Medulla oblongata (tissue), 1 donor: ENCODE results near the gene RAB11FIP4.
"Not testable (repeated sequence)": the region's sequence is repeated elsewhere in the genome, so short reads cannot be mapped to it uniquely, and the experiment has no call there.

Experiments used
- DNase-seq: peaks from one replicate; pipeline ENCODE4 v3.0.0-alpha.2; 2015; ENCODE audit errors: extremely low spot score

The RAB11FIP4 gene

GRCh38 chr17:31431852-31432658 lies 40.6 kb downstream of the RAB11FIP4 start:
- no peak for DNase-seq

DNA sequence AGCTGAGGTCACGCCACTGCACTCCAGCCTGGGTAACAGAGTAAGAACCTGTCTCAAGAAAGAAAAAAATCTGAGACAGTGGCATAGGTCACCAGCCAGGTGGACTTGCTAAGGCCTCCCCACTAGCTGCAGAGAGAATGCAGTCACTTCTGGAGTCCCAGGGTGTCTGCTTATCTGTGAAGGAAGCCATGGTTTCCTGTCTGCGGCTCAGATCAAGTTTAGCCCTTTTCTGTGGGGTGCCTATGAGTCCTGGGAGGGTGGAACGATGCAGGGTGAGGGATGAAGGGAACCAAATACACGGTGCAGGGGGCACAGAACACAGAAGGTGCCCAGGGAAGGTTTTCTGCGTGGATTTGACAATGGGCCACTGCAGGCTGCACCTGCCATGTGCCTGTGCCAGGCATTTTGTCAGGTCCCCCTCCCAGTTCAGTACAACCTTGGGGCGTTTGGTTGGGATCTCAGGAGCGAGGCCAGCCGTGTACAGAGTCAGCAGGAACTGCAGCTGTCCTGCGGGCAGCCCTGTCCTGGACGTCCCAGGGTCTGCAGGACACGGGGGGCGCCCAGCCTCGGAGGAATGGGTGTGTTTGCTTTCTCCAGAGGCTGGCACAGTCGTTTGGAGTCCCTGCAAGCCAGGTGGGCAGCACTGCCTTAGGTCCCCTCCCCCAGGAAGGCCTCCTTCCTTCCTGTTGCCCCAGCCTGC lies 41.8 kb downstream of the RAB11FIP4 start:
- no peak for DNase-seq

DNA sequence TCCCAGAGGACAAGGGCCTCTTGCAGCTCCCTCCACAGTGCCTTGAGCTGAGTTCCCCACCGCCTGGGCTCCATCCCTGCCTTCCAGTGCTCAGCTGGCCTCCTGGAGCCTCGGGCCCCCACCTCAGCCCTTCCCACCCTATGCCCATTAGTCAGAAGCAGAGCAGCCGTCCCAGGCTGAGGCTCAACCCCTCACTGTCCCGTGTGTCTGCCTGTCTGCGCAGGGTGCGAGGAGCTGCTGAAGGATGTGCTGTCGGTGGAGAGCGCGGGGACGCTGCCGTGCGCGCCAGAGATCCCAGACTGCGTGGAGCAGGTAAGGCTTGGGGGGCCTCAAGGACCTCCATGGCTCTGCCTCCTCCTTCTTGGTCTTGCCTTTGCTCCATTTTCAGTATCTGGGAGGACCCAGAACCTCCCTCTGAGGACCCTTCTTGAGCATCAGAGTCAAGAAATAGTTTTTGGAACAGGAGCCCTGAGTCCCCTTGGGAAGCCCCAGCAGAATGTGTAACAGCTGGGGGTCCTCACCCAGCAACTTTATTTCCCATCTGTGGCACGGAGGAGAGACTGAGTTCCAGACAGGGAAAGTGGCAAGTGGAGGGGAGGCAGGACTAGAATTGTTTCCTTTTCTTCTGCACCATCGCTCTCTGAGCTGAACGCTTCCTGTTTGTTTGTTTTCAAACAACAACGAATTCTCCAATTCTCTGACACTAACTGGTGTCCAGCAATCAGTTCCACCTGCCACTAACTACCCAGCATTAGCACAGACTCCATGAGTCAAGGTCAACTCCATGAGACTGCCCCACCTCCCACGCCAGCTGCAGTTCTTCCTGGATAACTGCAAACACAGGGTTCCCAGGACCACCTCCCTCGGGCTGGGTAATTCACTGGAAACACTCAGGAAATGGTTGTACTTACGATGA lies 42.6 kb downstream of the RAB11FIP4 start:
- no peak for DNase-seq

DNA sequence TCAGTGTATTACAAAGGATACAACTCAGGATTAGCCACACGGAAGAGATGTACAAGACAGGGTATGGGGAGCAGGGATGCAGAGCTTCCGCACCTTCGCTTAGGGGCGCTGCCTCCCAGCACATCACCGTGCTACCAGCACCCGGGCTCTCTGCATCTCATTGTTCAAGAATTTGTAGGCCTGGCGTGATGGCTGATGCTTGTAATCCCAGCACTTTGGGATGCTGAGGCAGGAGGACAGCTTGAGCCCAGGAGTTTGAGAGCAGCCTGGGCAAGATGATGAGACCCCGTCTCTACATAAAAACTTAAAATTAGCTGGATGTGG lies 43.2 kb downstream of the RAB11FIP4 start:
- DNase-seq = no peak

- DNase-seq = no peak
These were observed 44.1 kb downstream of the RAB11FIP4 start for GRCh38 chr17:31435581-31435980.

DNA sequence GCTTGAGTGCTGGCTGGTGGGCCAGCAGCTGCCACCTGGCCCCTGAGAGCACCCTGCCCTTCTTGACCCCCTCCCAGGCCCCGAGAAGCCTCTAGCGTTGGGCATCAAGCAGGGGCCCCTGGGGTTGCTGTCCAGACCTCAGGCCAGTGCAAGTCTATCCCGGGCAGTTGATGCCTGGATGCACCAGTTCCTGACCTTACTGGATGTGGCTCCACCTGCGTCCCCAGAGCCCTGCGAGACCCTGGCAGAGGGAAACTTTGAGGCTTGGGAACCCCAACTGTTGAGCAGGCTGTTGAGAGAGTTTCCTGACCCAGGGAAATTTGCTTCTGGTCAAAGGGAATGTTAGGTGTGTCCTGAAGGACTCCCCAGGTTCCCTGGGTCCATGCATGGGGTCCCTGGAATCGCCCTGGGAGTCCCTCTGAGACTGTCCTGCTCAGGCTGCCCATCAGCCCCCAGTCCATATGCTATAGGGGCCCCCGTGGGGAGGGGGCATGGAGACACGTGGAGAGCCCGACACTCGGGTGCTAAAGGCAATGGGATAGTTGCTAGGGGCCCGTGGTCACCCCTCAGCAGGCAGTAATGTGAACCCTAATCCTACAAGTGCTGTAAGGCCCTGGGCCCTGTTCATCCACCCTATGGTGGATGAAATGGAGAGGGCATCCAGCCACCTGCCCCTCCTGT lies 46.4 kb downstream of the RAB11FIP4 start:
- DNase-seq = no peak

DNA sequence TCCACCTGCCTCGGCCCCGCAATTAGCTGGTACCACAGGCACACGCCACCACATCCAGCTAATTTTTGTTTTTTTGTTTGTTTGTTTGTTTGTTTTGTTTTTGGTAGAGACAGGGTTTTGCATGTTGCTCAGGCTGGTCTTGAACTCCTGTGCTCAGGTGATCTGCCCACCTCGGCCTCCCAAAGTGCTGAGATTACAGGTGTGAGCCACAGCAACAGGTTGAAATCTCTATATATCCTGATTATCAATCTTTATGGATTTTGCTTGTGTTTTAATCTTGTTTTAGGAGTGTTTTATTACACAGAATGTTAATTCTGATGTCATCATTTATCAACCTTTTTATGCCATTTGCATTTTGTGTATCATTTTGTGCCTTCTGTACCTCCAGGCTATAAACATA lies 48.2 kb downstream of the RAB11FIP4 start:
- DNase-seq = no peak

DNA sequence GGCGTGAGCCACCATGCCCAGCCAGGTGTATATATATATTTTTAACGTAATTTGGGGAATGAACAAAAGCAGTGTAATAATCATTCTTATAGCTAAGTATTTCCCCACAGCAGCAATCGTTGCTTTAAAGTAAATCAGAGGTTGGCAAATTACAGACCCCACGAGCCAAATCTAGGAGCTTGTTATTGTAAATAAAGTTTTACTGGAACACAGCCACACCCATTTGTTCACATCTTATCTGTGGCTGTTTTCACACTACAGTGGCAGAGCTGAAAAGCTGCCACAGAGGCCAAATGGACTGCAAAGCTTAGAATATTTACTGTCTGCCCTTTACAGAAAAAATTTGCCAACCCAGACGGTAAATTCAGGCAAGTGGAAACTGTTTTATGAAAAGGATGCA lies 50.8 kb downstream of the RAB11FIP4 start:
- no peak for DNase-seq

GRCh38 chr17:31442856-31443255 lies 51.4 kb downstream of the RAB11FIP4 start:
- DNase-seq = not testable (repeated sequence)

DNA sequence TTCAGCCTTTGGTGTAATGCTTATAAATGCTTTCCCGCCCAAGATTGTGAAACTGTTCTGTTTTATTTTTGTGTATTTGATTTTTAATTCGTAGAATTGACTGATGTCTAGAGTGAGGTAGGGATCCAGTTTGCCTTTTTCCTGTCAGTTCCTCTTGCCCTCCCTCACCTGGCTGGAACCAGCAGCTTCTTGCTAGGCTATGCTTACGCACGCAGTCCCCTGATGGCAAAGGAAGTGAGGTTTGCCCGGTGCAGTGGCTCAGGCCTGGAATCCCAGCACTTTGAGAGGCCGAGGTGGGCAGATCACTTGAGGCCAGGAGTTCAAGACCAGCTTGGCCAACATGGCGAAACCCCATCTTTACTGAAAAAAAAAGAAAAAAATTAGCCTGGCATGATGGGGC lies 51.9 kb downstream of the RAB11FIP4 start:
- DNase-seq = no peak

DNA sequence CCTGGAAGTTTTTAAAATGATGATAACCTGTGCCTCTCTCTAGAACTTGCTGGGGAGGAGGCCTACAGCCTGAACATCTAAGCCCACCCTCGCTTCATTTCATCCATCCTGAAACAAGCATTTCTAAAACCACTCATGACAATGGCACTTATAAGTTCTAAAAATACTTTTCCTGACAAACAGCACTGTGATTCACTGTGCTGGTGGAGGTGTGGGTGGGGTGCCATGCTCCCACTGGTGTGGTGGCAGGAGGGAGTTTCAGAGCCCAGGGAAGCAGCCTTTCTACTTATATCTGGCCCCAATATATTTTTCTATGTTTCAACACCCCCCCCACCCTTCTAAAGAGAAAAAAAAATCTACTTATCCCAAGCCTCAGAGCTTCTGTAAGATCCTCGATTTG lies 52.6 kb downstream of the RAB11FIP4 start:
- no peak for DNase-seq

GRCh38 chr17:31446195-31446967 lies 54.9 kb downstream of the RAB11FIP4 start:
- DNase-seq = no peak

DNA sequence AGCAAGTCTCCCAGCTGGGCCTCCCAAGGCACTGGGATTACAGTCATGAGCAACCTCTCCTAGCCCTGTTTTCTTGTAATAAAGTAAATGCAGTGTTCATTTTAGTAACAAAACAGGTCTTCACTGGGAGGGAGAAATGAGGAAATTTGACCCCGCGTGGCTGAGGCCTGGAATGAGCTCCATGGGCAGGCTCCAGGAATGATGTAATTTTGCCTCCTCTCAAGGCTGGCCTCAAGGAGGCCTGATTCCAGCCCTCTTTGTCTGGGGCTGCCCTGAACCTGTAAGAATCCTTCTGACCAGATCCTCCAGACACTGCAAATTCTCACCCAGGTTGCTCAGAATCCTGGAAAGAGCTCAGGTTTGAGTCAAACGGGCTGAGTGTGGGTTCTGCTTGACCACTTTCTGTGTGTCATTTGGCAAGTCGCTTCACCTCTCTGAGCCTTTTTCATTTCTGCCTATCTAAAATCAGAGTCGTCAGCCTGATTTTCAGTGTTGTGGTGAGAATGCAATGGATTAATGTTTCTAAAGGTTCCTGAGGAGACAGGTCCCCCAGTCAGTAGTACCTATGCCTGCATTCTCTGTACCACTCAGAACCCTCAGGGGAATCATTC lies 57.1 kb downstream of the RAB11FIP4 start:
- DNase-seq = no peak

DNA sequence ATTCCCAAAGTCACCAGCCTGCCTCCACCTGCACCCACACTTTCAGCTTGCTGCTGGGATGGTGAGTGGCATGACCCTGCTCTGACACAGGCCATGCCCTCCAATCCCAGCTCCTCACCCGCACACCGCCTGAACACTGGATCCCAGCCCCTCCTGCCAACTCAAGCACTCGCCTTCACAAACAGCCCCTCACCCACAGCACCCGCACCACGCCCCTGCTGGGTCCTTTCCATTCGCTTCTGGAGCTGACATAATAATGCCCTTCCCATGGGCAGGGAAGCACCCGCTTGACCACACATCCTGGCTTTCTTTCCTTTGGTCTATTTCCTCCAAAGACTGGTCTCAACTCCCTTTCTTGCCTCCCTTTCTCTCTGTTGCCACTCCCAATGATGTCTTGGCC lies 57.6 kb downstream of the RAB11FIP4 start:
- DNase-seq = no peak

GRCh38 chr17:31449746-31450145 lies 58.3 kb downstream of the RAB11FIP4 start:
- no peak for DNase-seq

- DNase-seq = no peak
These were observed 60.6 kb downstream of the RAB11FIP4 start for GRCh38 chr17:31452101-31452500.

- DNase-seq = no peak
These were observed 61.2 kb downstream of the RAB11FIP4 start for GRCh38 chr17:31452561-31453110.

DNA sequence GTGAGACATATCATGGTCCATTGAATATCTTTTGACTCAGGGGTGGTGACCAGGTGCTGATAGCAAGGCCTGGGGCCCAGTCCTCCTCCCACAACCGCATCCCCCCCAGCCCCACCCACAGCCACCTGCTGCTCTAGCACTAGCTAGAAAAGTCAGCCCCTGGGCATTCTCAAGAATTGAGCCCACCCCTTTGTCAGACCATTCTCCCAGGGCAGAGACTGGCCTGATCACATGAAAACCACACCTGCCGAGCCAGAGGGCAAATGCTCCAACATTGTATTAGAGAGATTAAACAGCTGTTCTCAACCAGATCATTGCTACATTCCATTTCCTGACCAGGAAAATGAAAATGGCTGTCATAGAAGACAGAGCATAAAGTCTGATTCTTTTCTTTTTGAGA lies 62.4 kb downstream of the RAB11FIP4 start:
- no peak for DNase-seq

- no peak for DNase-seq
These were observed 65.3 kb downstream of the RAB11FIP4 start for GRCh38 chr17:31456814-31457213.
